ENCODE results near the gene TSSK3. TPM values are rescaled to one million over a fixed set of nuclear protein-coding genes. Genes with fewer than 3 reads are reported as not detected.

TSSK3 gene
- total and polyA plus RNA-seq, 9 of the 15 experiments (the other 6 are each of a cell fraction or from before 2014, with no cell fraction given), result 0.27 to 2.8 (median 1.9) TPM

- TF ChIP-seq, protein P1, sequence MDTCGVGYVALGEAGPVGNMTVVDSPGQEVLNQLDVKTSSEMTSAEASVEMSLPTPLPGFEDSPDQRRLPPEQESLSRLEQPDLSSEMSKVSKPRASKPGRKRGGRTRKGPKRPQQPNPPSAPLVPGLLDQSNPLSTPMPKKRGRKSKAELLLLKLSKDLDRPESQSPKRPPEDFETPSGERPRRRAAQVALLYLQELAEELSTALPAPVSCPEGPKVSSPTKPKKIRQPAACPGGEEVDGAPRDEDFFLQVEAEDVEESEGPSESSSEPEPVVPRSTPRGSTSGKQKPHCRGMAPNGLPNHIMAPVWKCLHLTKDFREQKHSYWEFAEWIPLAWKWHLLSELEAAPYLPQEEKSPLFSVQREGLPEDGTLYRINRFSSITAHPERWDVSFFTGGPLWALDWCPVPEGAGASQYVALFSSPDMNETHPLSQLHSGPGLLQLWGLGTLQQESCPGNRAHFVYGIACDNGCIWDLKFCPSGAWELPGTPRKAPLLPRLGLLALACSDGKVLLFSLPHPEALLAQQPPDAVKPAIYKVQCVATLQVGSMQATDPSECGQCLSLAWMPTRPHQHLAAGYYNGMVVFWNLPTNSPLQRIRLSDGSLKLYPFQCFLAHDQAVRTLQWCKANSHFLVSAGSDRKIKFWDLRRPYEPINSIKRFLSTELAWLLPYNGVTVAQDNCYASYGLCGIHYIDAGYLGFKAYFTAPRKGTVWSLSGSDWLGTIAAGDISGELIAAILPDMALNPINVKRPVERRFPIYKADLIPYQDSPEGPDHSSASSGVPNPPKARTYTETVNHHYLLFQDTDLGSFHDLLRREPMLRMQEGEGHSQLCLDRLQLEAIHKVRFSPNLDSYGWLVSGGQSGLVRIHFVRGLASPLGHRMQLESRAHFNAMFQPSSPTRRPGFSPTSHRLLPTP (IDR thresholded peaks at IDR 0.05; ENCODE audit: borderline replicate concordance, extremely low read depth, insufficient read length), result no peak
- TF ChIP-seq TSHZ1 (CRISPR knock-in tag; IDR thresholded peaks at IDR 0.05) (no peak), KAT7 (CRISPR knock-in tag; IDR thresholded peaks at IDR 0.05; ENCODE audit: borderline replicate concordance) (peak; percentile 48; the same call in 1 of the 2 replicates), ZNF395 (CRISPR knock-in tag; IDR thresholded peaks at IDR 0.05) (no peak), ZNF77 (CRISPR knock-in tag; IDR thresholded peaks at IDR 0.05) (no peak), E2F4 (CRISPR knock-in tag; IDR thresholded peaks at IDR 0.05; ENCODE audit: low read depth) (no peak; the same call in 1 of the 2 replicates), NCOA1 (IDR thresholded peaks at IDR 0.05; ENCODE audit: low read depth) (peak; percentile 4; the same call in 1 of the 2 replicates), ZNF592 (IDR thresholded peaks at IDR 0.05) (no peak), CREBBP (IDR thresholded peaks at IDR 0.05; ENCODE audit: low read depth, low read length) (no peak), KDM5B (IDR thresholded peaks at IDR 0.05; ENCODE audit: insufficient replicate concordance, low read depth, low read length) (peak; percentile 76), ZBTB17 (CRISPR knock-in tag; IDR thresholded peaks at IDR 0.05) (peak; percentile 89), ZNF583 (CRISPR knock-in tag; IDR thresholded peaks at IDR 0.05) (no peak), TARDBP (IDR thresholded peaks at IDR 0.05) (peak; percentile 56; the same call in 1 of the 2 replicates)
These were observed 32.0 kb downstream of the TSSK3 start, which contains the start of gene BSDC1 (continued) for GRCh38 chr1:32394141-32394889.
